Measurements from ENCODE around the gene KLHDC8B. TPM values are rescaled to one million over a fixed set of nuclear protein-coding genes. Genes with fewer than 3 reads are reported as not detected.

KLHDC8B gene
- total and polyA plus RNA-seq, 7 donors = 24.7 to 84.5 (median 28.3) TPM

DNA sequence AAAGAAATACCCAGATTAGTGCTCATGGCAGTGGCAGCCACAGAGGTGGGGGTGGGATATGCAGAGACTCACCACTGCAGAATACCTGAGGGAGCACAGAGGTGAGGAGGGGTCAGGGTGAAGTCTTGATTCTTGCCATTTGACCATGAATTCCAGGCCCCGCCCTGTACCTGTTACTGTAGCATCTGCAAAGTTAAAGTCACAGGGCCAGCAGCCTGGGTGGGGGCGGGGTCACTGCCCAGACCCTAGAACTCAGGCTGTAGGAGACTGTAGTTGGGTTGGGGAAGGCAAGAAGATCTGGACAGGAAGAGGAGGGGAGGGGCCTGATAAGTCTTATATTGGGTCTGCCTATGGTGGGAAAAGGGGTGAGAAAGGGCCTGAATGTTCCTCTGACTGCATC lies 19.8 kb upstream of the KLHDC8B start:
- no peaks in the 10 kb centered on the region for H3K36me3 ChIP-seq (ENCODE audit: insufficient read depth in 1 of 2, low read depth in 1 of 2)
- no peaks in the 10 kb centered on the region for H3K9me3 ChIP-seq
- TF ChIP-seq, protein P1, sequence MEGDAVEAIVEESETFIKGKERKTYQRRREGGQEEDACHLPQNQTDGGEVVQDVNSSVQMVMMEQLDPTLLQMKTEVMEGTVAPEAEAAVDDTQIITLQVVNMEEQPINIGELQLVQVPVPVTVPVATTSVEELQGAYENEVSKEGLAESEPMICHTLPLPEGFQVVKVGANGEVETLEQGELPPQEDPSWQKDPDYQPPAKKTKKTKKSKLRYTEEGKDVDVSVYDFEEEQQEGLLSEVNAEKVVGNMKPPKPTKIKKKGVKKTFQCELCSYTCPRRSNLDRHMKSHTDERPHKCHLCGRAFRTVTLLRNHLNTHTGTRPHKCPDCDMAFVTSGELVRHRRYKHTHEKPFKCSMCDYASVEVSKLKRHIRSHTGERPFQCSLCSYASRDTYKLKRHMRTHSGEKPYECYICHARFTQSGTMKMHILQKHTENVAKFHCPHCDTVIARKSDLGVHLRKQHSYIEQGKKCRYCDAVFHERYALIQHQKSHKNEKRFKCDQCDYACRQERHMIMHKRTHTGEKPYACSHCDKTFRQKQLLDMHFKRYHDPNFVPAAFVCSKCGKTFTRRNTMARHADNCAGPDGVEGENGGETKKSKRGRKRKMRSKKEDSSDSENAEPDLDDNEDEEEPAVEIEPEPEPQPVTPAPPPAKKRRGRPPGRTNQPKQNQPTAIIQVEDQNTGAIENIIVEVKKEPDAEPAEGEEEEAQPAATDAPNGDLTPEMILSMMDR (IDR thresholded peaks at IDR 0.05) = no peak
- DNase-seq = no peak
- H3K27me3 ChIP-seq (ENCODE audit: insufficient read depth in 3 of 3, low read length in 2 of 3) = no peaks in the 10 kb centered on the region
- 83 to 95% (median 94%) methylated on average over 2 of the region's 2 CpGs for WGBS, 3 donors
- H3K4me3 ChIP-seq = no peak overlapping the region
- intact Hi-C loops (cut with DNase I) = no loop called here
- ATAC-seq = no peak
- no peak overlapping the region for H3K27ac ChIP-seq
- H3K4me1 ChIP-seq = no peaks in the 10 kb centered on the region

- ATAC-seq (no peak), DNase-seq (no peak)
- Histone ChIP-seq H3K27me3 (ENCODE audit: insufficient read depth in 3 of 3, low read length in 2 of 3) (no peaks in the 10 kb centered on the region), H3K36me3 (ENCODE audit: insufficient read depth in 1 of 2, low read depth in 1 of 2) (no peaks in the 10 kb centered on the region), H3K27ac (no peak overlapping the region), H3K4me3 (no peak overlapping the region), H3K4me1 (no peaks in the 10 kb centered on the region), H3K9me3 (no peaks in the 10 kb centered on the region)
- intact Hi-C loops (cut with DNase I) = no loop called here
- TF ChIP-seq, protein P1 (IDR thresholded peaks at IDR 0.05) = no peak
- WGBS, 3 donors = 83 to 87% (median 87%) methylated on average over 3 of the region's 3 CpGs
These were observed 18.0 kb upstream of the KLHDC8B start for GRCh38 chr3:49153349-49153912.

DNA sequence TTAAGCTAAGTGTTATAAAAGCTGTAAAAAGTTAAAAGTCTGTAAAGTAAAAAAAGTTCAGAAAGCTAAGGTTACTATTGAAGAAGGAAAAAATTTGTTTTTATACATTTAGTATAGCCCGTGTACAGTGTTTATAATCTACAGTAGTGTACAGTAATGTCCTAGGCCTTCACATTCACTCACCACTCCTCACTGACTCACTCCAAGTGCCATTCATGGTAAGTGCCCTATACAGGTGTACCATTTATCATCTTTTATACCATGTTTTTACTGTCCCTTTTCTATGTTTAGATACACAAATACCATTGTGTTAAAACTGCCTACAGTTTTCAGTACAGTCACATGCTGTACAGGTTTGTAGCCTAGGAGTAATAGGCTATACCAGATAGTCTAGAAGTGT lies 14.1 kb upstream of the KLHDC8B start:
- peaks cover 3% of the 10 kb centered on the region for H3K4me1 ChIP-seq
- peaks cover 0 to 2% of the 10 kb centered on the region in 2 donors for H3K36me3 ChIP-seq (ENCODE audit: insufficient read depth in 1 of 2, low read depth in 1 of 2)
- H3K27ac ChIP-seq = no peak overlapping the region
- H3K9me3 ChIP-seq = no peaks in the 10 kb centered on the region
- intact Hi-C loops (cut with DNase I) = no loop called here
- no peak overlapping the region for H3K4me3 ChIP-seq
- no peak for DNase-seq
- TF ChIP-seq, protein P1 (IDR thresholded peaks at IDR 0.05) = no peak
- 64 to 79% (median 67%) methylated on average over 1 of the region's 1 CpG for WGBS, 3 donors
- H3K27me3 ChIP-seq (ENCODE audit: insufficient read depth in 3 of 3, low read length in 2 of 3) = no peaks in the 10 kb centered on the region
- ATAC-seq = no peak

- 68 to 84% (median 74%) methylated on average over 5 of the region's 5 CpGs for WGBS, 3 donors
- Histone ChIP-seq H3K4me1 (peaks cover 3% of the 10 kb centered on the region), H3K4me3 (no peak overlapping the region)
These were observed 13.2 kb upstream of the KLHDC8B start for GRCh38 chr3:49158103-49158709.

More at GRCh38 chr3:49158103-49158709, 13.2 kb upstream of the KLHDC8B start:
- intact Hi-C loops (cut with DNase I) = no loop called here
- no peaks in the 10 kb centered on the region for H3K9me3 ChIP-seq
- no peak overlapping the region for H3K27ac ChIP-seq
- ATAC-seq = peak in 2 of 4 donors; percentile 51 to 67
- H3K27me3 ChIP-seq (ENCODE audit: insufficient read depth in 3 of 3, low read length in 2 of 3) = no peaks in the 10 kb centered on the region
- peak in 1 of 2 donors; percentile 63 for DNase-seq
- peaks cover 2 to 8% of the 10 kb centered on the region in 2 donors for H3K36me3 ChIP-seq (ENCODE audit: insufficient read depth in 1 of 2, low read depth in 1 of 2)
- TF ChIP-seq, protein P1 (IDR thresholded peaks at IDR 0.05) = no peak
